Muscle layer of colon (tissue), 2 donors: ENCODE results near the gene DRD3.

Experiments used
- H3K27ac ChIP-seq: one replicate; pipeline ENCODE4 v1.7.0; 2013; ENCODE audit warnings: low read depth, mild to moderate bottlenecking, low read length, moderate library complexity
- H3K27me3 ChIP-seq, 2 donors: one replicate each; pipeline ENCODE4 v1.7.0; 2013; ENCODE audit warnings: low read length in 2 of 2, mild to moderate bottlenecking in 2 of 2; ENCODE audit not compliant: insufficient read depth in 2 of 2, control insufficient read depth in 1 of 2
- H3K36me3 ChIP-seq: one replicate; pipeline ENCODE4 v1.7.0; 2013; ENCODE audit warnings: mild to moderate bottlenecking, low read length; ENCODE audit not compliant: insufficient read depth
- H3K4me1 ChIP-seq: one replicate; pipeline ENCODE4 v1.7.0; 2013; ENCODE audit warnings: mild to moderate bottlenecking, low read length; ENCODE audit not compliant: insufficient read depth
- H3K4me3 ChIP-seq, 2 donors: one replicate each; pipeline ENCODE4 v1.7.0; 2013; ENCODE audit warnings: low read length in 2 of 2, low read depth in 1 of 2, mild to moderate bottlenecking in 1 of 2, moderate library complexity in 1 of 2
- H3K9ac ChIP-seq: one replicate; pipeline ENCODE4 v1.7.0; 2013; ENCODE audit warnings: low read length
- H3K9me3 ChIP-seq: one replicate; pipeline ENCODE4 v1.7.0; 2013; ENCODE audit warnings: mild to moderate bottlenecking, low read length
- donor health status: abdominal sarcoma.
- donor health status: Adenocarcinoma of cecum.

DRD3 gene

GRCh38 chr3:114178770-114179368 is at the start of gene DRD3:
DRD3 (minus strand) TSS chr3:114179052; CDS start chr3:114171992, 7,060 bp downstream.
- H3K9ac ChIP-seq = no peak within 1 kb of the TSS
- H3K9me3 ChIP-seq = no peaks in the 10 kb centered on the region
- no peaks in the 10 kb centered on the region for H3K27me3 ChIP-seq
- H3K36me3 ChIP-seq = no peaks in the 10 kb centered on the region
- H3K27ac ChIP-seq = no peak within 1 kb of the TSS
- H3K4me3 ChIP-seq = no peak within 1 kb of the TSS
- H3K4me1 ChIP-seq = no peaks in the 10 kb centered on the region

DNA sequence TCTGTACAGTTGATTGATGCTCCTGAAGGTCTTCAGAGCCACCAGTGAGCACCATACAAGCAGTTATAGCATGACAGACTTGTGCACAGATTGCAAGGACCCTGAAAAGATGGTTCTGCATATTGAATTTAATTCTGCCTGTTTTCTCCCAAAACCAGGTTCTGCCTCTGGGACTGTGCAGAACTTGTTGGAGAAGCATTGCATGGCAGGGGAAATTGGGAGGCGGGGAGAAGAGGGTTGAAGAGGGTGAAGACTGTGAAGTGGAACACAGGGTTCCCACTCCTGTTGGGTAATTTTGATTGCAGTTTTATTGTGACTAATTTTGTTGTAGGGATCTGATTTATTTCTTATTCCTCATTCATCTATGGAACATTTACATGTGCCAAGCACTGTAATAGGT is 48.2 kb upstream of the DRD3 start:
- H3K4me3 ChIP-seq = no peak overlapping the region
- no peaks in the 10 kb centered on the region for H3K36me3 ChIP-seq
- no peaks in the 10 kb centered on the region for H3K27me3 ChIP-seq
- no peak overlapping the region for H3K27ac ChIP-seq
- H3K4me1 ChIP-seq = no peaks in the 10 kb centered on the region
- no peak overlapping the region for H3K9ac ChIP-seq
- peaks cover 8% of the 10 kb centered on the region for H3K9me3 ChIP-seq

DNA sequence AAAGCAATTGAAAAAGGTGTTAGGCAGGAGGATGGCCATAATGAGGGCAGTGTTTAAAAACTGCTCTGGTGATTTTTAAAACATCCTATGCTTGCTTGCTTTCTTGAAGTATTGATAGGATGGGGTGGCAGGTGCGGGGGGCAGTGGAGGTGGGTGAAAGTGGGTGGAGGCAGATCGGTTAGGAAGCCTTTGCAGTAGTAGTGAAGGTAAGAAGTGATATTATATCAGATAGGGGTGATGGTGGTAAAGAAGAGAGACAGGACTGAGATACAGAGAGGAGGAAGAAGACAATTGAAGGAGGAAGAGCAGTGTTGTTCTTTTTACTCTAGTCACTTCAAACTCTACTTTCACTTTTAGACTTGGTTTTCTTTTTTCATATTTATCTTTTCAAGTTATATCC is 47.5 kb upstream of the DRD3 start:
- no peaks in the 10 kb centered on the region for H3K4me1 ChIP-seq
- H3K9ac ChIP-seq = no peak overlapping the region
- H3K36me3 ChIP-seq = no peaks in the 10 kb centered on the region
- peaks cover 8% of the 10 kb centered on the region for H3K9me3 ChIP-seq
- H3K27me3 ChIP-seq = no peaks in the 10 kb centered on the region
- H3K27ac ChIP-seq = no peak overlapping the region
- no peak overlapping the region for H3K4me3 ChIP-seq

DNA sequence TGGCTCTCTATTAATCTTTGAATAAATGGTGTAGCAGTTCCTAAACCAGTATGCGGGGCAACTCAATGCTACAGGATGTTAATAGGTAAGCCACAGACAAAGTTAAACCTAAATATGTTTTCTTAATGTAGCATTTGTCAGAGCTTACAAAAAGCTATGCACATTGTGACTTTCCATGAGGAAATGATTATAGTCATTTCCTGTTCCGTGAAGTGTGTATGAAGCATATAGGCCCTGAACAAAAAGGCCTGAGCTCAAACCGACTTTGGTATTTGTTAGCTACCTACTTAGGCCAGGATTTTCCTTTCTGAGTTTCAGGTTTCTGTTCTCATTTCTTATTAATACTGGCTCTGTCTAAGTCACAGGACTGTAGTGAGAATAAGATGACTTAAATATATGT is 44.3 kb upstream of the DRD3 start:
- no peaks in the 10 kb centered on the region for H3K4me1 ChIP-seq
- H3K36me3 ChIP-seq = no peaks in the 10 kb centered on the region
- no peak overlapping the region for H3K27ac ChIP-seq
- H3K4me3 ChIP-seq = no peak overlapping the region
- no peak overlapping the region for H3K9ac ChIP-seq
- no peaks in the 10 kb centered on the region for H3K27me3 ChIP-seq
- H3K9me3 ChIP-seq = peaks cover 8% of the 10 kb centered on the region

DNA sequence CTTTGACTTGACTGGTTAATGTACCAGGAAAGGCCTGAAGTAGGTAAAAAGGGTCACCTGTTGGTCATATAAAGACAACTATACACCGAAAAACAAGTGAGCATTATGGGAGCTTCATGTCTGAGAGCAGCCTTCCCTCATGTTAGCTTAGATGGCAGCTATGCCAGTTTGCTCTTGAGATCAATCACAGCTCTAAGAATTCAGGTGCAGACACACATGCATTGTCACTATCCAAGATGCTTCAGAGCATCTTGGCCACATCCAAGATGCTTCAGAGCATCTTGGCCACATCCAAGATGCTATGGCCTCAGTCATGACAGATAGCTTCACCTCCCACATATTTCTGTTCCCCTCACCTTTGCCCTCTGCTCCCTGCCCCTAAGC is 43.0 kb upstream of the DRD3 start:
- no peak overlapping the region for H3K4me3 ChIP-seq
- H3K4me1 ChIP-seq = no peaks in the 10 kb centered on the region
- no peaks in the 10 kb centered on the region for H3K36me3 ChIP-seq
- no peak overlapping the region for H3K9ac ChIP-seq
- no peak overlapping the region for H3K27ac ChIP-seq
- H3K27me3 ChIP-seq = no peaks in the 10 kb centered on the region
- peaks cover 8% of the 10 kb centered on the region for H3K9me3 ChIP-seq

DNA sequence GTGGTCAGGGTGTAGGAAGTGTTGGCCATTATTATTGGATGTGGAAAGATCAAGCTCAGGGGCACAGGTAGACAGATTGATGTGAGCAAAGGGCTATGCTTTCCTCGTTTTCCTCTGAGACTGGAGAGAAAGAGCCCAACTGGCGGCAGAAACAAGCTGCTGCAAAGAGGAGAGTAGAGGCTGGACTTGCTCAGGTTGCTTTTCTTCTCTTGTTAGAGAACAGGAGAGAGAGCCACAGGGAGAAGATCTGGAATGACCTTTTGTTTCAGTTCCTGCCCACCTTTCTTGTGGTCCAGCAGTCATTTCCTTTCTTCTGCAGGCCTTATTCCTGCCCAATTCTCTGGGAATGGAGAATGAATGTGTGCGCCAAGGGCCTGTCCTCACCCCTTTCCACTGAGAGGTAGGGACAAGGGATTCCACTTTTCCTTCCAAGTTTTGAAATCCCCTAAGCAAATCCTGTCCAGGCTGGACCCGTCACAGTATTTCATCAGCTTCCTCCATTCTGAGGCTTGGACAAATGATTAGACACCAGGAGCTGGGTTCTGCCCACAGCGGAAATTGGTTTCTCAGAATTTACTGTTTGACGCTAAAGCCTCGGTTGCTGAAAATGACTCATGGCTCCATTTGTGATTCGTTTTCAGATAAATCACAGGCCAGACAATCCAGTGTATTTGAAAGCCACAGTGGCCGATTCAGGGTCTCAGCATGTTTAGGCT is 42.5 kb upstream of the DRD3 start:
- H3K27ac ChIP-seq = no peak overlapping the region
- no peaks in the 10 kb centered on the region for H3K27me3 ChIP-seq
- no peak overlapping the region for H3K9ac ChIP-seq
- no peaks in the 10 kb centered on the region for H3K4me1 ChIP-seq
- H3K9me3 ChIP-seq = peaks cover 8% of the 10 kb centered on the region
- no peaks in the 10 kb centered on the region for H3K36me3 ChIP-seq
- no peak overlapping the region for H3K4me3 ChIP-seq

- H3K27me3 ChIP-seq = no peaks in the 10 kb centered on the region
- no peak overlapping the region for H3K27ac ChIP-seq
- no peak overlapping the region for H3K9ac ChIP-seq
- H3K4me3 ChIP-seq = no peak overlapping the region
- no peaks in the 10 kb centered on the region for H3K36me3 ChIP-seq
- H3K9me3 ChIP-seq = peaks cover 3% of the 10 kb centered on the region
- no peaks in the 10 kb centered on the region for H3K4me1 ChIP-seq
Measured at GRCh38 chr3:114219741-114220140, 40.9 kb upstream of the DRD3 start.

- no peak overlapping the region for H3K9ac ChIP-seq
- no peaks in the 10 kb centered on the region for H3K4me1 ChIP-seq
- H3K9me3 ChIP-seq = no peaks in the 10 kb centered on the region
- no peak overlapping the region for H3K27ac ChIP-seq
- H3K27me3 ChIP-seq = no peaks in the 10 kb centered on the region
- no peak overlapping the region for H3K4me3 ChIP-seq
- no peaks in the 10 kb centered on the region for H3K36me3 ChIP-seq
Measured at GRCh38 chr3:114218578-114219185, 39.8 kb upstream of the DRD3 start.

GRCh38 chr3:114218006-114218405 is 39.2 kb upstream of the DRD3 start:
- Histone ChIP-seq H3K27ac (no peak overlapping the region), H3K4me3 (no peak overlapping the region), H3K4me1 (no peaks in the 10 kb centered on the region), H3K9ac (no peak overlapping the region), H3K27me3 (no peaks in the 10 kb centered on the region), H3K9me3 (no peaks in the 10 kb centered on the region), H3K36me3 (no peaks in the 10 kb centered on the region)

GRCh38 chr3:114217266-114217665 is 38.4 kb upstream of the DRD3 start:
- no peak overlapping the region for H3K27ac ChIP-seq
- H3K9ac ChIP-seq = no peak overlapping the region
- no peaks in the 10 kb centered on the region for H3K9me3 ChIP-seq
- no peaks in the 10 kb centered on the region for H3K4me1 ChIP-seq
- no peaks in the 10 kb centered on the region for H3K27me3 ChIP-seq
- H3K4me3 ChIP-seq = no peak overlapping the region
- H3K36me3 ChIP-seq = no peaks in the 10 kb centered on the region

GRCh38 chr3:114216186-114216970 is 37.5 kb upstream of the DRD3 start:
- H3K4me1 ChIP-seq = no peaks in the 10 kb centered on the region
- no peak overlapping the region for H3K27ac ChIP-seq
- H3K9ac ChIP-seq = no peak overlapping the region
- no peaks in the 10 kb centered on the region for H3K9me3 ChIP-seq
- H3K27me3 ChIP-seq = no peaks in the 10 kb centered on the region
- H3K4me3 ChIP-seq = no peak overlapping the region
- no peaks in the 10 kb centered on the region for H3K36me3 ChIP-seq
